Panc1 (cell line): ENCODE results near the gene MED25. TPM values are rescaled to one million over a fixed set of nuclear protein-coding genes. Genes with fewer than 3 reads are reported as not detected.

Experiments
- ATAC-seq: fragments of 200-7000 bp; cut with Tn5 transposase; 2 replicates; pipeline ENCODE4 v1.9.1; 2020; ENCODE audit warnings: mild to moderate bottlenecking, moderate library complexity
- BruUV-seq: library from RNA; stranded (reverse); fragments of 400-500 nt; replicated peaks from 2 replicates; lab custom pipeline; 2021; lab: Mats Ljungman, UMichigan
- CTCF ChIA-PET: fragments of 300-600 bp; sonication (Branson Sonifier 250); formaldehyde crosslinking; loops from one replicate; lab custom pipeline; 2022; ENCODE audit warnings: antibody characterized with exemption; lab: Charles Lee
- POLR2A ChIA-PET: fragments of 300-600 bp; sonication (Branson Sonifier 250); formaldehyde crosslinking; loops from one replicate; lab custom pipeline; 2022; ENCODE audit warnings: antibody characterized with exemption; lab: Charles Lee
- DNase-seq: peaks from one replicate; pipeline ENCODE4 v3.0.0-alpha.2; 2010; ENCODE audit warnings: low read depth, low spot score
- H3K27ac ChIP-seq: 2 replicates; pipeline ENCODE4 v1.5.1; 2011; ENCODE audit warnings: mild to moderate bottlenecking, low read length, inconsistent platforms
- H3K27me3 ChIP-seq: fragments of 200-500 bp; sonication (Bioruptor generic); 2 replicates; pipeline ENCODE4 v1.6.0; 2014; ENCODE audit warnings: low read length, inconsistent platforms; ENCODE audit not compliant: control insufficient read depth, insufficient read depth
- H3K36me3 ChIP-seq: fragments of 200-500 bp; sonication (Bioruptor generic); 2 replicates; pipeline ENCODE4 v1.5.1; 2014; ENCODE audit warnings: inconsistent platforms, mild to moderate bottlenecking, low read length, moderate library complexity; ENCODE audit not compliant: control insufficient read depth, insufficient read depth
- H3K4me1 ChIP-seq: 2 replicates; pipeline ENCODE4 v1.5.1; 2011; ENCODE audit warnings: inconsistent platforms, mild to moderate bottlenecking, low read length, moderate library complexity; ENCODE audit not compliant: control insufficient read depth, insufficient read depth
- H3K4me3 ChIP-seq, 2 experiments: 2 replicates each; pipeline ENCODE4 v1.5.1; 2011 to 2012; ENCODE audit warnings: low read depth in 2 of 2, low read length in 2 of 2, mild to moderate bottlenecking in 2 of 2, inconsistent platforms in 1 of 2, moderate library complexity in 1 of 2
- H3K9me3 ChIP-seq: fragments of 200-500 bp; sonication (Bioruptor generic); 2 replicates; pipeline ENCODE4 v1.5.1; 2014; ENCODE audit warnings: low read depth, mild to moderate bottlenecking, inconsistent platforms, low read length, moderate library complexity; ENCODE audit not compliant: control insufficient read depth, insufficient read depth
- POLR2AphosphoS5 ChIP-seq: IDR thresholded peaks from 2 replicates; pipeline ENCODE4 v1.6.1; 2012; ENCODE audit warnings: mild to moderate bottlenecking, low read depth, low read length, moderate library complexity
- SIN3A ChIP-seq: IDR thresholded peaks from 2 replicates; pipeline ENCODE4 v1.6.1; 2012; ENCODE audit warnings: low read depth, mild to moderate bottlenecking, low read length, moderate library complexity, borderline replicate concordance; ENCODE audit not compliant: insufficient read depth
- TCF7L2 ChIP-seq: IDR thresholded peaks from 2 replicates; pipeline ENCODE4 v1.6.1; 2011; ENCODE audit warnings: mild to moderate bottlenecking, low read depth, low read length, inconsistent platforms
- in situ Hi-C: cut with HindIII; loops from 2 replicates; pipeline ENCODE4 v1.10.0; 2016; ENCODE audit warnings: low sequenced_read_pairs, low pct_unique_long_range_greater_than_20kb
- intact Hi-C: fragments of 100-400 bp; cut with micrococcal nuclease; formaldehyde crosslinking; loops from one replicate; pipeline ENCODE4 v1.10.0; 2022; ENCODE audit not compliant: unreplicated experiment
- total RNA-seq: library from RNA; stranded (reverse); gene quantifications from one replicate; pipeline ENCODE4 v1.2.1, GENCODE V29; 2021; ENCODE audit not compliant: unreplicated experiment
- TF ChIP-seq, protein P1 (sequence below), 2 experiments: IDR thresholded peaks; 2 replicates each; pipeline ENCODE4 v1.6.1; 2011 to 2012; ENCODE audit warnings: low read depth in 2 of 2, control low read depth in 1 of 2, low read length in 1 of 2, mild to moderate bottlenecking in 1 of 2, moderate library complexity in 1 of 2; ENCODE audit not compliant: insufficient read depth in 1 of 2
- TF ChIP-seq, protein P2 (sequence below): fragments of 450-650 bp; IDR thresholded peaks from 2 replicates; pipeline ENCODE4 v1.5.1; 2017; ENCODE audit warnings: mild to moderate bottlenecking

Gene MED25
- total RNA-seq, 1 experiment from 2014 or later: 52.4 TPM

DNA sequence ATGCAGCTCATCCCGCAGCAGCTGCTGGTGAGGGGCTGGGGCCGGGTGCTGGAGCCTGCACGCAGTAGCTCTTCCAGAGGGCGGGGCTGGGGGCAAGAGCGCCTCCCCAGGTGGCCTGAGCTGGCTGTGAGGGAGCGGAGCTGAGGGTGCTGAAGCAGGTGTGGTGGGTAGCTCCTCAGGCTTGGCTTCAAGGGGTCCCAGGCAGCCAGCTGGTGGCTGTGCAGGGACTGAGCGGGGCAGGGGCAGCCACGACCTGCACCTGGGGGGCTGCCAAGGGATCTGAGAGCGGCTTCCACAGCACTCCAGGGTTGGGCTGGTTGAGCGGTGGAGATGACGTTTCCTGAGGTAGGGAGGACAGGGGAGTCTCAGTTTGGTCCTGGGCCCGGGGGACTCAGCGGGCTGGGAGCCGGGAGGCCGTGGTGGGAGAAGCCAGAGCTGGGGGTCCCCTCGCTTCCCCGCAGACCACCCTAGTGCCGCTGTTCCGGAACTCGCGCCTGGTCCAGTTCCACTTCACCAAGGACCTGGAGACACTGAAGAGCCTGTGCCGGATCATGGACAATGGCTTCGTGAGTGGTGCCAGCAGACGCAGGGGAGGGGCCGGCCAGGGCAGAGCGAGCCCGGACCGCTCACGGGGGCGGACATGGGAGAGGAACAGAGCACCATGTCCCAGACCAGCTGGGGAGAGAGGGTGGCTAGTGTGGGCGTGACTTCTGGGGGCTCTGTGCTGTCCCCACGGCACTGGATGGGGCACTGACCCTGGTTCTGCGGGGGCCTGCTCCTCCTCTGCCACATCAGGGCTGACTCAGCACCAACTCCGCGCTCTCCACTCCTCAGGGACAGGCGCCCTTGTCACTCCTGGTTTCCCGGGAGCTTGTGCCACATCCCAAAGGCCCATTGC lies 40.2 kb downstream of the MED25 start:
- Histone ChIP-seq H3K36me3 (no peaks in the 10 kb centered on the region), H3K4me3 (no peak overlapping the region), H3K9me3 (no peaks in the 10 kb centered on the region), H3K27me3 (no peaks in the 10 kb centered on the region), H3K4me1 (peaks cover 42% of the 10 kb centered on the region), H3K27ac (peak overlapping the region; percentile 70; the same call in 1 of the 2 replicates)
- in situ Hi-C loops: no loop called here
- DNase-seq (no peak), ATAC-seq (peak; percentile 36)
- POLR2A ChIA-PET: no interaction called here
- CTCF ChIA-PET: no interaction called here
- BruUV-seq: TSS peak; percentile 53
- TF ChIP-seq SIN3A (peak; percentile 42; the same call in 1 of the 2 replicates), POLR2AphosphoS5 (no peak; the same call in none of the 2 replicates)
- TF ChIP-seq, protein P1, sequence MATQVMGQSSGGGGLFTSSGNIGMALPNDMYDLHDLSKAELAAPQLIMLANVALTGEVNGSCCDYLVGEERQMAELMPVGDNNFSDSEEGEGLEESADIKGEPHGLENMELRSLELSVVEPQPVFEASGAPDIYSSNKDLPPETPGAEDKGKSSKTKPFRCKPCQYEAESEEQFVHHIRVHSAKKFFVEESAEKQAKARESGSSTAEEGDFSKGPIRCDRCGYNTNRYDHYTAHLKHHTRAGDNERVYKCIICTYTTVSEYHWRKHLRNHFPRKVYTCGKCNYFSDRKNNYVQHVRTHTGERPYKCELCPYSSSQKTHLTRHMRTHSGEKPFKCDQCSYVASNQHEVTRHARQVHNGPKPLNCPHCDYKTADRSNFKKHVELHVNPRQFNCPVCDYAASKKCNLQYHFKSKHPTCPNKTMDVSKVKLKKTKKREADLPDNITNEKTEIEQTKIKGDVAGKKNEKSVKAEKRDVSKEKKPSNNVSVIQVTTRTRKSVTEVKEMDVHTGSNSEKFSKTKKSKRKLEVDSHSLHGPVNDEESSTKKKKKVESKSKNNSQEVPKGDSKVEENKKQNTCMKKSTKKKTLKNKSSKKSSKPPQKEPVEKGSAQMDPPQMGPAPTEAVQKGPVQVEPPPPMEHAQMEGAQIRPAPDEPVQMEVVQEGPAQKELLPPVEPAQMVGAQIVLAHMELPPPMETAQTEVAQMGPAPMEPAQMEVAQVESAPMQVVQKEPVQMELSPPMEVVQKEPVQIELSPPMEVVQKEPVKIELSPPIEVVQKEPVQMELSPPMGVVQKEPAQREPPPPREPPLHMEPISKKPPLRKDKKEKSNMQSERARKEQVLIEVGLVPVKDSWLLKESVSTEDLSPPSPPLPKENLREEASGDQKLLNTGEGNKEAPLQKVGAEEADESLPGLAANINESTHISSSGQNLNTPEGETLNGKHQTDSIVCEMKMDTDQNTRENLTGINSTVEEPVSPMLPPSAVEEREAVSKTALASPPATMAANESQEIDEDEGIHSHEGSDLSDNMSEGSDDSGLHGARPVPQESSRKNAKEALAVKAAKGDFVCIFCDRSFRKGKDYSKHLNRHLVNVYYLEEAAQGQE (IDR thresholded peaks at IDR 0.05; ENCODE audit: insufficient read depth in 1 of 2, low read depth in 2 of 2, low read length in 1 of 2): no peak
- TF ChIP-seq, protein P2, sequence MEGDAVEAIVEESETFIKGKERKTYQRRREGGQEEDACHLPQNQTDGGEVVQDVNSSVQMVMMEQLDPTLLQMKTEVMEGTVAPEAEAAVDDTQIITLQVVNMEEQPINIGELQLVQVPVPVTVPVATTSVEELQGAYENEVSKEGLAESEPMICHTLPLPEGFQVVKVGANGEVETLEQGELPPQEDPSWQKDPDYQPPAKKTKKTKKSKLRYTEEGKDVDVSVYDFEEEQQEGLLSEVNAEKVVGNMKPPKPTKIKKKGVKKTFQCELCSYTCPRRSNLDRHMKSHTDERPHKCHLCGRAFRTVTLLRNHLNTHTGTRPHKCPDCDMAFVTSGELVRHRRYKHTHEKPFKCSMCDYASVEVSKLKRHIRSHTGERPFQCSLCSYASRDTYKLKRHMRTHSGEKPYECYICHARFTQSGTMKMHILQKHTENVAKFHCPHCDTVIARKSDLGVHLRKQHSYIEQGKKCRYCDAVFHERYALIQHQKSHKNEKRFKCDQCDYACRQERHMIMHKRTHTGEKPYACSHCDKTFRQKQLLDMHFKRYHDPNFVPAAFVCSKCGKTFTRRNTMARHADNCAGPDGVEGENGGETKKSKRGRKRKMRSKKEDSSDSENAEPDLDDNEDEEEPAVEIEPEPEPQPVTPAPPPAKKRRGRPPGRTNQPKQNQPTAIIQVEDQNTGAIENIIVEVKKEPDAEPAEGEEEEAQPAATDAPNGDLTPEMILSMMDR: peak; percentile 51
- intact Hi-C loops: no loop called here

DNA sequence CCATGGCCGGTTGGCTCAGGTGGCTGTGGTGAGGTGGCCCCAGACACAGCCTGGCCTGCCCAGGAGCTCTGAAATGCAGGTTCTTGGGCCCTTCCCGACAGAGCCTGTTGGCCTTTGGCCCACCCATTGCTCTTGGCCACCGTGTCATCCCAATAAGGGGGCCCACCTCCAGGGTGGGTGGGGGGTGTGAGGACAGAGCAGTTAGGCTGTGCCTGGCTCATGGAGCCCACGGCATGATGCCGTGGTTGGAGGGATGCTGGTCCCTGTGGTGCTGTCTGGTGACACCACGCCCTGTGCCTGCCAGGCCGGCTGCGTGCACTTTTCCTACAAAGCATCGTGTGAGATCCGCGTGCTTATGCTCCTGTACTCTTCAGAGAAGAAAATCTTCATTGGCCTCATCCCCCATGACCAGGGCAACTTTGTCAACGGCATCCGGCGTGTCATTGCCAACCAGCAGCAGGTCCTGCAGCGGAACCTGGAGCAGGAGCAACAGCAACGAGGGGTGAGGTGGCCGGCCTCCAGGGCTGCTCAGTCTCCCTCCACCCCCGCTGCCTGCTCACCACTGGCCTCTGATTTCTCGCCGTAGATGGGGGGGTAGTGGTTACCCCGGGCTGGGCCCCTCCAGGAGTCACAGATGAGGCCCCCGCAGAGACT lies 41.7 kb downstream of the MED25 start:
- POLR2A ChIA-PET: no interaction called here
- H3K9me3 ChIP-seq: no peaks in the 10 kb centered on the region
- no TSS peak for BruUV-seq
- H3K36me3 ChIP-seq: no peaks in the 10 kb centered on the region
- DNase-seq (no peak), ATAC-seq (no peak)
- peak overlapping the region; percentile 84 for H3K27ac ChIP-seq
- in situ Hi-C loops (no loop called here), intact Hi-C loops (no loop called here)
- H3K27me3 ChIP-seq: no peaks in the 10 kb centered on the region
- TF ChIP-seq, protein P2: no peak
- TF ChIP-seq POLR2AphosphoS5 (no peak; the same call in 1 of the 2 replicates), TCF7L2 (no peak), SIN3A (no peak)
- TF ChIP-seq, protein P1 (IDR thresholded peaks at IDR 0.05; ENCODE audit: insufficient read depth in 1 of 2, low read depth in 2 of 2, low read length in 1 of 2): no peak
- peaks cover 38% of the 10 kb centered on the region for H3K4me1 ChIP-seq
- CTCF ChIA-PET: no interaction called here
- H3K4me3 ChIP-seq: no peak overlapping the region
